HG03558 (cell line): ENCODE data around the gene UBE2H.
"Not testable (repeated sequence)": the region's sequence is repeated elsewhere in the genome, so short reads cannot be mapped to it uniquely, and the experiment has no call there.

Source experiments
- ATAC-seq: cut with Tn5 transposase; IDR thresholded peaks from one replicate; pipeline ENCODE4 v1.9.1; 2021; ENCODE audit warnings: moderate number of reproducible peaks; ENCODE audit not compliant: unreplicated experiment; ENCODE audit errors: extremely low read depth

The UBE2H gene

DNA sequence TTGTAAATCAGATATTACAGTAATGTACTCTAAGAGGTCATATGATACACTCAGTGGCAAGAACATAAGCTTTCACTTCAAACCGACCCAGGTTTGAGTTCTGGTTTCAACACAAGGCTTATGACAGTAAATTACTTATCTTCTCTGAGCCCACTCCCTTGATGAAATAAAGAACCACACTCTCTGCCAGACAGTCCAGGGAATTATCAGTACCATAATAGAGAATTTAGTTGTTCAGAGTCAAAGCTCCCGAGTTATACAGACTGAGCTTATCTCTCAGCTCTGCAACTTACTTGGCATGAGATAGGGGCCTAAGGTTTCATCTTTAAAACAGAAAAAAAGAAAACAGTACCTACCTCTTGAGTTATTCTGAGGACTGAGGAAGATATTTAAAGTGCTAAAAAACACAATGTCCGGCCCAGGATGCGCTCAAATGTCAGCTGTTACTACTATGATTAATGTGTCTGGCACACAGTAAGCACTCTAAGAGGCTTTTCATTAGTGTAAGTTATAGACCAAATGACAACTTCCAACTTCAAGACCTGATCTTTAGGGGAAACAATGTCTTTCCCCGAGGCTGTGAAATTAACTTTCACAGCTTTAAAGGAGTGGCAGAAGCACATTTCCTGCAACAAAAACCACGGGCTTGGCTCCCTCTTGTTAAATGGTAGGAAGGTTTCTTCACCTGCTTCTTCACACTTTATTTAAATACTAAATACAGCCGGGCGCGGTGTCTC lies 38.1 kb downstream of the UBE2H start:
- ATAC-seq: no peak

GRCh38 chr7:129913428-129913827 lies 39.3 kb downstream of the UBE2H start:
- ATAC-seq: no peak

DNA sequence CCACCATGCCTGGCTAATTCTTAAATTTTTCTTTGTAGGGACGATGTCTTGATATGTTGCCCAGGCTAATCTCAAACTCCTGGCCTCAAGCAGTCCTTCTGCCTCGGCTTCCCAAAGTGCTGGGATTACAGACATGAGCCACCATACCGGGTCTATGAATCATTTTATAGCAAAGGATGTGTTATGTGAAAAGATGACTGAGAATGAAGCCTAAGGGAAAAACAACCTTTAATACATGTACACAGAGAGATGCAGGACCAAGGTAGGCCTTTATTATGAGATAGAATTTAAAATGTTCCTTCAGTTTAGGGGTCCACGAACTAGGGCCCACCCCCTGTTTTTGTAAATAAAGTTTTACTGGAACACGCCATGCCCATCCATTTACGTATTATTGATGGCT lies 41.0 kb downstream of the UBE2H start:
- ATAC-seq: no peak

- ATAC-seq: no peak
Observed at GRCh38 chr7:129909669-129910068, 43.1 kb downstream of the UBE2H start.

DNA sequence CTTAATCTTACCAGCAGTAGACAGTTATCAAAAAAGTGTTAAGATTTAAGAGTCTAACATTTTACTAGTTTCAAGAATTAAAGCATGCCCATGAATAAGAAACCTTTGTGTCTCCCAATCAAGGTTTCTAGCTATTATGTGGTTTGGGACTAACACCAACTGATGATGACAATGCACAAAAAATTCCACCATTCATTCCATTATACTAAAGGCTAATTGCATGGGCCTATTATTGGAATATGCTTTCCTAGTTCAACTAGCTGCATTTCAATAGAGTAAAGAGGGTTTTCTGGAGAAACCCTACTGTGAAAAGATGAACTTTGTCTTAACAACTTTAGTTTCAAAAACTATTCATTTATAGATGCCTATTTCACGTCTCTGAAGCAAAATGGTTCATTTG lies 44.6 kb downstream of the UBE2H start:
- no peak for ATAC-seq

DNA sequence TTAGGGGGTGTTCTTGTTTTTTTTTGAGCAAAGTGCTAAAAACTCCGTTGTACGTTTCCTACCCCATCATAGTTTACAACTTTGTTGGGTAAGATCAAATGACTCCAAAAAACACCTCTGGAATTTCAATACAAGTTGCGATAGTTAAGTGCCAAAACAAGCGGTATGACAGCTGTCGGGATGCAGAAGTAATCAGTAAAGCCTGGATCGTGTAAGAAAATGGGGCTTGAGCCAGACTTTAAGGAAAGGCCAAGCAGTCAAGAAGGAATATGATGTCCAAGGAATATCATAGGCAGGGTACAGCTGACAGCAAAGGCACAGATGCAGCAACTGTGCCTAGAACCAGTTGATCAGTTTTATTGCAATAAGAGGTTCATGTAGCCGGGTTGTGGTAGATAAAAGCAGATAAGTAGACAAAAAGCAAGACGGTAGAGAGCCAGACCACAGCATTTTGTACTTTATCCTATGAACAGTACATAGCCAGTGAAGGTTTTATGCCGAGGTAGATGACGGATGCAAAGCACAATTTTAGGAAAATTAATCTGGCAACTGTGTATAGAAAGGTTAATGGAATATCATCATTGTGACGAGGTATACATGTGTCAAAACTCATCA lies 45.5 kb downstream of the UBE2H start:
- no peak for ATAC-seq

DNA sequence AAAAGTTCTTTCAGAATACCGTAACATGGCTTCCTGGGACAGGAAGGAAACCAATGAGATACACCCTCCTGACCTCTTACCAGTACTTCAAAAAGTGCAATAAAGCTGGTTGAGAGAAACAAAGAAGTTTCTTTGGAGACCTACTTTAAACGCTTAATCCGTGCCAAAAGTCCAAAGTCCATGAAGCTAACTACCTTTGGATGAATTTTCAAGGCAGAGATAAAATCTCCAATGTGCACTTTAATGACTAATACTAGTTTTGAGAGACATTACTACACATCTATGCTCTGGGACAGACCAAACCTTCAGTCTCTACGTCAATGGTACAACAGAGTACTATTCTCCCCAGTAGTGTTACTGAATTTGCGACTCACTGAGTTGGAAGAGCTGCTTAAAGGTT lies 46.1 kb downstream of the UBE2H start:
- no peak for ATAC-seq

GRCh38 chr7:129903935-129904334 lies 48.8 kb downstream of the UBE2H start:
- peak; percentile 78 for ATAC-seq

DNA sequence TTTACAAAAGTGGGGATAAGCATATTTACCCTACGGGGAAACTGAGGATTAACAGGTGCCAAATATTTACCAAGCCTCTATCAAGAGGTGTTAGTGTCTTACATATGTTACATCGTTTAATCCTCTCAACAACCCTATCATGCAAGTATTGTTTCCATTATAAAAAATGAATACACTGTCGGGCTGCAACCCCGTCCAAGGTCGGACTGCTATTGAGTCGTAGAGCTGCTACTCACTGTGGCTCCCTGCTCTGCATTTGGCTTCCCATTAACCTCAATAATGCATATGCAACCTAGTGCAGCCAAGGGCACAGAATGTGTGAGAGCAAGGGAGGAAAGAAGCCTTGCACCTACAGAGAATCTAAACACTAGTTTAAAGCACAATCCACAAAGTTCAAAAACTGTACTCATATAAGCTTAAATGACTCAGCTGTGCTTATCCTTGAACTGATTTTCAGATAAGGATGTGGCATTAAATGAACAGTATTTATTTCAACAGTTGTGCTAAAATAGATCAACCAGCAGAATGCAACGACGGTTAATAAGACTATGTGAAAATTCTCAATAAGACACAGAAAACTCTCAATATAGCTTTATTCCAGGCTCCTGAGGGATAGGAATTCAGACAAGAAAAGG lies 49.9 kb downstream of the UBE2H start:
- no peak for ATAC-seq

DNA sequence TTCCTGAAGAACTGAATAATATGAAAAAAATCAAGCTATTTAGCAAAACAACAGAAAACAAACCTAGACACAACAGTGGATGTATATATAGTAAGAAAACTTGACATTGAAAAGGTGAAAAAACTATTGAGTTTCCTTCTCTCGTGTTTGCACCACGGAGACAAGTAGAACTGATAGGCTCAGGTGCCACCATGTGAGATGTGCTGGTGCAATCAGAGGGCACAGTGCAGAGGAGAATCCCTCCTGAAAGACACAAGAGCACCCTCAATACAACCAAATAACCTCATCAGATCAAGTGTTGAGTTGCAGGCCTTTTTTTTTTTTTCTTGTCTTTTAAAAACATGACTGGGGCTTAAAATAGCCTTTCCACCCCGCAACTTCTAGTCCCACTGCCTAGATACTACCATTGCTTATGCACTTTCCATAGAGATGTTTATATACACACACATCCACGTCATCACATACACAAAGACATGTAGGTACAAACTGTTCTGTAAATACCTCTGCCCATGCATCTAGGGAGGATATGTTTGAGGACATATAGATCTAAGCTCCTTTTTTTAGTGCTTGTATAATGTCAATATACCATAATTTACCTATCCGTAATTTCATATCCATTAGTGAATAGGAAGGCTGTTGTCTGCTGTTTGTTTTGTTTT lies 54.1 kb downstream of the UBE2H start:
- ATAC-seq: no peak

DNA sequence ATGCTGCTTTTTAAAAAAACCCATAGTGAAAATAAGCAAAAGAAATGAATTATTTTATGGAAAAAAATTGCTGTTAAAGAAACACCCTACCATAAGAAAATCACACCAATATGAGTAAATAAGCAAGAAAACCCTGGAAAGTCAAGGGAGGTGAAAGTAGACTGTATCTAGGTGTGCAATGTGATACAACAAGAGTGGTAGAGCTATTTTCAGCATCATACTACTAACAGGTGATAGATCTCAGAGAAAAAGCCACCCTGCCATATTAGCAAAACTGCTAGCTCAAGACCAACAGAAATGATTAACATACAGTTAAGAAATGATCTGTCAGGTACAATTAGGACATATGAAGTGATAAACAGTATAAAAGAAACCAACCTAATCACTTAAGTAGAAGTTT lies 54.8 kb downstream of the UBE2H start:
- no peak for ATAC-seq

DNA sequence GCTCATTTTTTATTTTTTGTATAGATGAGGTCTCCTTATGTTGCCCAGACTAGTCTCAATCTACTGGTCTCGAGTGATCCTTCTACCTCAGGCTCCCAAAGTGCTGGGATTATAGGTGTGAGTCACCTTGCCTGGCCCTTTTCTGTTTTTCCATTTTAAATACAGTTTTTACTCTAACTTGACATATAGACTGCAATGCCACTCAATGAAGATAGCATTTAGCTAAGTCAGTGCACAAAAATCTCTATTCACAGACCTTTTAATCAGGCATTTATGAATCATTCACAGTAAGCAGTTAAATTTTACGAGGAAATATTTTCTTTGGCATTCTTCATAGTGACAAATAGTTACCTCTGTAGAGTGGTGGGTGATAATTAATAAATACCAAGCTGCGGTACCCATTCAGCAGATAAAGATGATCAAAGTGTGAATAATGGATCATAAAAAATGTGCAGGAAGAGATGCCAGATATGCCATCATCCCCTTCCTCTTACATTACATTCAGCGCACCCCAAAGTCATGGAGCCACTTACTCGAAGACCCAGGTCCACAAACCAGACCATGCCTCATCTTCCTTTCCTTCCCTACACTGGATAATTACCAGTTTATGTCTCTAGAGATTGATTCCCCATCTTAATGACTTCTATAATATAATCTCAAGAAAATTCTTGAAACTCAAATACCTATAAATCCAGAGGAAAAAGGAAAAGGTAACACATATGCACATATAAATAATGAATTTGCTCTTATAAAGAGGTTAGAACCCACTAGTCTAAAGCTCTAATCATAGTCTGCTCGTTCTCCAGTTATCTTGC lies 56.0 kb downstream of the UBE2H start:
- ATAC-seq: no peak

GRCh38 chr7:129894184-129894583 lies 58.6 kb downstream of the UBE2H start:
- not testable (repeated sequence) for ATAC-seq

GRCh38 chr7:129890090-129890489 lies 62.7 kb downstream of the UBE2H start:
- no peak for ATAC-seq

GRCh38 chr7:129889133-129889844 lies 63.5 kb downstream of the UBE2H start:
- no peak for ATAC-seq

DNA sequence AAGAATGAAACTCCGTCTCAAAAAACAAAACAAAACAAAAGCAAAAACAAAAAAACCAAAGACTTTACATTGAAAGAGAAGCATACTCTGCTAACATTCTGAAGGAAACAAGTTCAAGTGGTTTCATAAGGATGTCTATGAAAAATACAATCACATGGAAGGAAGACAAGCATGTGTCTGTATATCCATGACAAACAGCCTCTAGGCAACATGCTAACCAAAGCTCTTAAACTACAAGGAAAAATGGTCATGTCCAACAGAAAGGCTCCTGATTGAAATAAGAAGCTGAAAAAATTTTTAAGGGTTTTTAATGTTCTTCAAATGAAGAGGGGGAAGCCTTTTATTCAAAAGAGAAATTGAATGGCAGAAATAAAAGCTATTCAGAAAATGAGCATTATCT lies 64.9 kb downstream of the UBE2H start:
- no peak for ATAC-seq

- no peak for ATAC-seq
Observed at GRCh38 chr7:129886818-129887186, 66.0 kb downstream of the UBE2H start.

DNA sequence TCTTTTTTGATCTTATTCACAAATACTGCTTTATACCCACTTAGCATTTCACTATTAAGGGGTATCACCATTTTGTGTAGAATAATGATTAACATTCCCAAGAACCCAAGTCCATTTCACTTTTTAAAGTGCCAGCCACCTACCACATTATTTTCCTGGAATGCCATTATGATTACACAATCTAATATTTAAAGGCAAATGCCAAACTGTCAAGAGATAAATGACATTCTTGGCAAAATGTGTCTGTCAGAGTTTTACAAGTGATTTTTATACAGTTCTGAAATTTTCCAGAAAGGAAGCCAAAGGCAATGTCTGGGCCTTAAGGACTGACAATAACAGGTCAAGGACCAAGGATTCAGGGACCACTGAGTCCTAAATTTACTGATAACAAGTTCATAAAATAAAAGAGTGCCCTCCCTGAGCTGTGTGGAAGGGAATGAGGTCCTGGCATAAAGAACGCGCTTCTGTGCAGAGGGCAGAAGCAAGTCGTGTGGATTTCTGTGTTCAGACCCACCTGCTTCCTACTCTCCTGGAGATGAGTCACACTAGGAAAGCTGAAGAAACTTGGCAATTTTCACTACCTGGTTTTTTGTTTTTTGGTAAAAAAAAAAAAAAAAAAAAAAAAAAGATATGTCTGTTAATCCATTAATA lies 66.5 kb downstream of the UBE2H start:
- ATAC-seq: no peak

DNA sequence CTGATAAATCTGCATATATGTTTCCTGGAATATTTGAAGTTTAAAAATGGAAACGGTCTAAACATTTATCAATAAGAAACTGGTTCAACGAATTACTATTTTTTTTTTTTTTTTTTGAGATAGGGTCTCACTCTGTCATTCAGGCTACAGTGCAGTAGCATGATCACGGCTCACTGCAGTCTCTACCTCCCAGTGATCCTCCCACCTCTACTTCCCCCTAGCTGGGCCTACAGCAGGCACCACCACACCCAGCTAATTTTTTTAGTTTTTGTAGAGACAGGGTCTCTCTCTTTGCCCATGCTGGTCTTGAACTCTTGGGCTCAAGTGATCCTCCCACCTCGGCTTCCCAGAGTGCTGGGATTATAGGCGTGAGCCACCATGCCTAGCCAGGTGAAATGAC lies 68.3 kb downstream of the UBE2H start:
- ATAC-seq: no peak
